GM21526 (cell line): ENCODE measurements around the gene BAZ2B.

Experiments
- ATAC-seq: cut with Tn5 transposase; IDR thresholded peaks from one replicate; pipeline ENCODE4 v1.9.1; 2021; ENCODE audit warnings: moderate library complexity; ENCODE audit not compliant: unreplicated experiment, low FRiP score

The BAZ2B gene

DNA sequence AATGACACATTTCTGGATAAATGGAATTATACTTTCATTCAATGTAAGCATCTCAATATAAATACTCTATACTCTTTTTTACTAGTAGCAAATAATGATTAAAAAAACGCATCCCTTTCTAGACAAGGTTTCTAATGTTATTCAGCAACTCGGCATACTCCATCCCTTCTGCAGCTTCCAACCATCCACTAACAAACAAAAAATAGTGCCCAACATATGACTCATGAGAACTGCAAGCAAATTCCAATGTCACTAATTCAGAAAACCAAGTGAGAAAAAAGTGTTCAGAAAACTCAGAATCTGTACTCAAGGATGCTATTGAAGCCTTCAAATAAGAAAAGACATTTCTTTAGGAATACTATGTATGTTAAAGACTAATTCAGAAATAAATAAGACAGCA is 140.0 kb downstream of the BAZ2B start:
- ATAC-seq: no peak

GRCh38 chr2:159475793-159476192 is 140.6 kb downstream of the BAZ2B start:
- no peak for ATAC-seq

DNA sequence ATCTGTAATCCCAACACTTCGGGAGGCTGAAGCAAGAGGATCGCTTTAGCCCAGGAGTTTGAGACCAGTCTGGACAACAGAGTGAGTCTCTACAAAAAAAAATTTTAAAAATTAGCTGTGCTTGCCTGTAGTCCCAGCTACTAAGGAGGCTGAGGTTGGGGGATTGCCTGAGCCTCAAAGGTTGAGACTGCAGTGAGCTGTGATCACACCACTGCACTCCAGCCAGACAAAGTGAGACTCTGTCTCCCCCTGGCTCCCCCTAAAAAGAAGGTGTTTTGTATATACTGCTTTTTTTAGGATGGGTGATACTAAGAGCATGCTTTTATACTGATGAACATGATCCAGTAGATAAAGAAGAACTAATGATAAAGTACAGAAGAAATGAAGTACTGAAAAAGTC is 145.0 kb downstream of the BAZ2B start:
- ATAC-seq: no peak

DNA sequence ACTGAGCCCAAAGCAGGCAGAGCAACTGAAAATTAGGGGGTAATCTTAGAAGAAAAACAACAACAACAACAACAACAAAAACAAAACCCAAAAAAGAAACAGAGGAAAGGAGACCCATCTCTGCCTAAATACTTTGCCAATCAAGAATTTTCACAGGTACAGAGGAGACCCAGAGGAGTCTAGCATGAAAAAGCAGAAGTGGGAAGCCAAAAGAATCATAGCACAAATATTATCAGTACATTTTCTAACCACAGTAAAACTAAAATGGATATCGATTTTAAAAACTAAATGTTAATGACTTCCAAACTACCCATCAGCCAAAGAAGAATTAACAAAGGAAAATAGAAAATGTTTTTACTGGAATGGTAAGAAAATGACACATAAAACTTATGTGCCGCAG is 148.1 kb downstream of the BAZ2B start:
- ATAC-seq: no peak

DNA sequence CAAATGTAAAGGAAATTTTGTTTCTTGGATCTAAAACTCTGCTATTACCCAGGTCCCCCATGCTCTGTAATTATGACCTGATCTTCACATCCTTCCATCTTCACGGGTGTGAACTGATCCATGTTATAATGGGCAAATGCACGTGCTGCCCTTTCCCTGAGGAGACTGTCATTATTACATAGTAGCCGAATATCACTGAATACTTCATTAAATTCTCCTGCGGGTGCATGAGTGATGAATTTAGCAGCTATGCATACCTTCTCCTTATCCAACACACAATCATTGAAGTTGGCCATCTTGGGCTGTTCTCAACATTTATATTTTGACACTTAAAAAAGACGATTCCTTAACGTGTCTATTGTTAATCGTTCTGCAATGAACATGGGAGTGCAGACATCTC is 153.4 kb downstream of the BAZ2B start:
- no peak for ATAC-seq

DNA sequence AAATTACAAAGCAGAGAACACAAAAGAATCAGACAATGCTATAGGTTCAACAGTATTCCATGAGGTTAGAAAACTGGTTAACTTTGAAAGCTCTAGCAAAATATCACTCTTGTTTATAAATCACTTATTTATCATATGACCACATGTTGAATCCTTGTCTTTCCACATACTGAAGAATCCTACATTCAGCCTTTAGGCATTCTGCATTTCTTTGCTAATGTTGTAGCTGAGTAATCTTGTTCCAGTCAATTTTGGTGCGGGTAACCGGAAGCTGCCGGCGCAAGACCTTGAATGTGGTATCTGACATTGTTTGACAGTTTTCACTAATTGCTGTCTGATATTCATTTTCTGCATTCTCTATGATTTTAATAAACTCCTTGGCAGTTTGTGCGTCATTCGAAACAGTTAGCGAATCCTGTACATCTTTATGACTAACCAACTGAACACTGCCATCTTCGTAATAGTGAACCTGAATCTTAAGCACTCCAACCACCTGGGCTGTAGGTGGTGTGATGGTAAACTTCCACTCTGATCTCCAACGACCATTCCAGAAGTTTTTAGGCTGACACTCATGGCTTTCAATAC is 154.1 kb downstream of the BAZ2B start:
- no peak for ATAC-seq

- no peak for ATAC-seq
These were observed 155.3 kb downstream of the BAZ2B start for GRCh38 chr2:159461076-159461475.

DNA sequence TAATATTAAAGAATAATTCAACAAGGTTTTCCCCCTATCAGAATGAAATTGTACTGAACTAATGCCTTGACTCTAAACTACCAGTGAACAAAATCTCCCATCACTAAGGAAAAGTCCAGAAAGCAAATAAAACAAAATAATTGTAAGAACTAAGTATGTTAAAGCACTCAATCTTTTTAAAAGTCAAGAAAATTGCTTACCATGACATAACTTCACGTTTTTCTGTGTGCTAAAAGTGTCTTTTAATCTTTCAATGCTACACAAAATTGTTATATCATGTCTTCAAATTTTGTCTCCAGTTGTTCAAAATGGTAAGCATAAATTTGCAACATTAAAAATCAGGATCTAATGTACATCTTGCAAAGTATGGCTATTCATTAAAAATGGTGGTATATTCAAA is 156.1 kb downstream of the BAZ2B start:
- ATAC-seq: no peak

GRCh38 chr2:159459279-159459678 is 157.1 kb downstream of the BAZ2B start:
- ATAC-seq: no peak

DNA sequence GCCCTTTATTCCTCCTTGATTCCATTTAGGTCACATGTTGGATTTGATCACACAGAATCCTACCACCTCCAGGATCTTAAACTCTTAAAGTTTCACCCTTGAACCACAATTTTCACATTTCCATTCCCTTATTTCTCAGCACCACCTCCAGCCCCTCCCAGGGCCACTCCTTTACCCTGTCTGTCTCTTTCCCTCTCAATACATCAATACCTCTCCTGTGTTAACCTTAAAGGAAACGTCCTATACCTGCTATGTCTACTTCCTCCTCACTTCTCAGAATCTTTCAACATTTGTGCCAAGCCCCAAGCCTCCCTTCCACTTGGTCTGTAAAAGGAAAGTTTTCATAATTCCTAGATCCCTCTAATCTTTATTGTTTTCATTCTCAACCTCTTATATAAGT is 158.8 kb downstream of the BAZ2B start:
- ATAC-seq: no peak

DNA sequence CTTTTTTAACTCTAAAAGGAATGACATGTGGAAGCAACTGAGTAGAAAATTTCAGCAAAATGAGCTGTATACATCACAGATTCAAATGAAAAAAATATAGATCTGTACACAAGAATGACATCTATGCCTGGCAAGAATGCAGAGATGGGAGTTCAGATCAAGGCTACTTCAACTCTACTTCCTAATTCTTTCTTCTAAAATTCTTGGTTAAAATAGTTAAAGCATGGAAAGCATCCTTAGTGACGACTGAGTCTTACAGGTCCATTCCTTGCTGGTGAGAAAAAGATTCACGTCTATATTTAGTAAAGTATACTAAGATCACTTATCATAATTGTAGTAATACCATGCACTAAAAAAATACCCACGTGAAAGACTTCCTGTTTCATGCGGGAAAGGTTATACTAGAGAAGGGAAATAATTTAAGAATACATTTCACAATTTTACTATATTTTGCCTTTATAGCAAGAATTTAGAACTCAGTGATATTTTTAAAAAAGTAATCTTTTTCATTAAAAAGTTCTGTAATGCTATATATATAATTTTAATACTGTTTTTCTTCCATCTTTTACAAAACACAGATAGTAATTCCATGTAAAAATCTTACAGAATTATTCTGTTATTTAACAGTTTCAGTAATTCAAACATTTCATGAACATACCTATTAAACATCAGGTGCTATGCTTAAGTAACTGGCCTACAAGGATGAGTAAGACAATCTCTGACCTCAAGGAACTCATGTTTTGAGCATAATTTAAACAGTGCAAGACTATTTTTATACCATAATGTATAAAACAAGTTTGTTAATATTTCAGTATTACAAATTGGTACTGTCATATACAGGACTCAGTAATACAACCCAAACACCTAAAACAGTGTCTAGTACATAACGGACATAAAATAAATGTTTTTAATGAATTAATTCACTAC is 159.6 kb downstream of the BAZ2B start:
- ATAC-seq: no peak

GRCh38 chr2:159455330-159455918 is 160.9 kb downstream of the BAZ2B start:
- ATAC-seq: no peak

DNA sequence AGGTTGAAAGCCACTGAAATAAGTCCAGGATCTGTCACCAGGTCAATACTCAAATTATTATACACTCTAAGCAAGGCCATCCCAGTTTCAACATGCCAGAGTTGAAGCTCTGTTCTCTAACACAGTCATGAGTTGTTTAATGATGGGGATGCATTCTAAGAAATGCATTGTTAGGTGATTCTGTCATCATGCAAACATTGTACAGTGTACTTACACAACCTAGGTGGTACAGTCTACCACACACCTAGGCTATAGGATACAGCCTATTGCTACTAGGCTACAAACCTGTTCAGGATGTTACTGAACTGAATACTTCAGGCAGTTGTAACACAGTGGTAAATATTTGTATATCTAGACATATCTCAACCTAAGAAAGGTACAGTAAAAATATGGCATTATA is 162.2 kb downstream of the BAZ2B start:
- no peak for ATAC-seq

- ATAC-seq: no peak
These were observed 166.2 kb downstream of the BAZ2B start for GRCh38 chr2:159450180-159450579.

GRCh38 chr2:159449504-159450124 is 166.7 kb downstream of the BAZ2B start:
- ATAC-seq: no peak

DNA sequence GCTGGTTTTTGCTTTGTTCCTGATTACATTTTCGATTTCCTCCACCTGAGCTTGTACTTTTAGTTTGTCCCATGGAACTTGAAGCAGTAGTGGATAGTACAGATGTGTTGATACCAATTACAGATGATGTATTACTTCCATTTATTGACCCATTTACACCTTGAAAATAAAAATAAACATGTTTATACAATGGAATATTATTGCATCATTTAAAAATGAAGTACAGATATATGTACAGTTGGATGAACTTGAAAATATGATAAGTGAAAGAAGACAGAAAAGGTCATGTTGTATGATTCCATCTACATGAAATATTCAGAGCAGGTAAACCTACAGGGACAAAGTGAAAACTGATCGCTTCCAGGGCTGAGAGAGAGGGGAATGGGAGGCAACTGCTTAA is 169.5 kb downstream of the BAZ2B start:
- ATAC-seq: no peak

- ATAC-seq: no peak
These were observed 170.1 kb downstream of the BAZ2B start for GRCh38 chr2:159446201-159446600.

- ATAC-seq: no peak
These were observed 171.0 kb downstream of the BAZ2B start for GRCh38 chr2:159445307-159445706.

- no peak for ATAC-seq
These were observed 171.6 kb downstream of the BAZ2B start for GRCh38 chr2:159444754-159445153.

- no peak for ATAC-seq
These were observed 174.0 kb downstream of the BAZ2B start for GRCh38 chr2:159442159-159442852.

DNA sequence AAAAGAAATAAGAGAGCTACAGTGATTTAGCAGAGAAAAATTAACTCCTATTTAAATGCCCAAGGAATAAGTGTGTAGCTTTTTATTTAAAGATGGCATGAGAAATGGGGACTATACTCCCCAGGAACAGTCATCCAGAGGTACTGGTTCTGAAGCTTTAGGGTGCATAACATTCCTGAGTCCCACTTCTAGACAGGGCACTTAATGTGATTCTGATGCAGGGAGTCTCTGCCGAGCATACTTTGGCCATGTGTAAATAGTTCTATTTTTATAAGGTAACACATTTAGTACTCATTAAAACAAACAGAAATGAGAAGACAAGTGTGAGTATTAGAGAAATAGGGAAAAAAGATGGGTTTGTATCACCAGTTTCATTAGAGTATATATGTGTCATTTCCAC is 175.2 kb downstream of the BAZ2B start:
- no peak for ATAC-seq
